ENCODE results near the gene USP36. TPM values are rescaled to one million over a fixed set of nuclear protein-coding genes. Genes with fewer than 3 reads are reported as not detected.

The USP36 gene
- total RNA-seq, 1 experiment from 2014 or later: 22.2 TPM

- DNase-seq (ENCODE audit: low read depth): no peak
Observed at GRCh38 chr17:78818932-78819331, 21.7 kb downstream of the USP36 start.

GRCh38 chr17:78818152-78818846, 22.3 kb downstream of the USP36 start:
- no peak for DNase-seq (ENCODE audit: low read depth)

- DNase-seq (ENCODE audit: low read depth): no peak
Observed at GRCh38 chr17:78817123-78817522, 23.5 kb downstream of the USP36 start.

- DNase-seq (ENCODE audit: low read depth): no peak
Observed at GRCh38 chr17:78815696-78816095, 24.9 kb downstream of the USP36 start.

GRCh38 chr17:78812855-78813254, 27.8 kb downstream of the USP36 start:
- DNase-seq (ENCODE audit: low read depth): no peak

- DNase-seq (ENCODE audit: low read depth): peak; percentile 41
Observed at GRCh38 chr17:78808163-78808562, 32.5 kb downstream of the USP36 start.

- no peak for DNase-seq (ENCODE audit: low read depth)
Observed at GRCh38 chr17:78806451-78806850, 34.2 kb downstream of the USP36 start.

GRCh38 chr17:78805301-78805700, 35.3 kb downstream of the USP36 start:
- DNase-seq (ENCODE audit: low read depth): no peak

GRCh38 chr17:78804777-78805176, 35.8 kb downstream of the USP36 start:
- no peak for DNase-seq (ENCODE audit: low read depth)

- DNase-seq (ENCODE audit: low read depth): no peak
Observed at GRCh38 chr17:78803186-78803845, 37.3 kb downstream of the USP36 start.

- no peak for DNase-seq (ENCODE audit: low read depth)
Observed at GRCh38 chr17:78802459-78802858, 38.2 kb downstream of the USP36 start.

GRCh38 chr17:78802008-78802407, 38.6 kb downstream of the USP36 start:
- DNase-seq (ENCODE audit: low read depth): no peak

GRCh38 chr17:78800132-78800931, 40.3 kb downstream of the USP36 start:
- DNase-seq (ENCODE audit: low read depth): no peak

GRCh38 chr17:78798695-78799559, 41.7 kb downstream of the USP36 start:
- DNase-seq (ENCODE audit: low read depth): no peak

- no peak for DNase-seq (ENCODE audit: low read depth)
Observed at GRCh38 chr17:78797691-78798585, 42.7 kb downstream of the USP36 start.

- no peak for DNase-seq (ENCODE audit: low read depth)
Observed at GRCh38 chr17:78797213-78797612, 43.4 kb downstream of the USP36 start.

- DNase-seq (ENCODE audit: low read depth): no peak
Observed at GRCh38 chr17:78796517-78796900, 44.1 kb downstream of the USP36 start.

- no peak for DNase-seq (ENCODE audit: low read depth)
Observed at GRCh38 chr17:78795861-78796516, 44.6 kb downstream of the USP36 start.

- no peak for DNase-seq (ENCODE audit: low read depth)
Observed at GRCh38 chr17:78794864-78795640, 45.6 kb downstream of the USP36 start.
